HG03354 (cell line): ENCODE results near the gene RRAS.

Source experiments
- ATAC-seq: cut with Tn5 transposase; IDR thresholded peaks from one replicate; pipeline ENCODE4 v1.9.1; 2021; ENCODE audit warnings: mild to moderate bottlenecking; ENCODE audit not compliant: unreplicated experiment, poor library complexity, severe bottlenecking

Gene RRAS

GRCh38 chr19:49599378-49600295, 40.3 kb downstream of the RRAS start:
- no peak for ATAC-seq

GRCh38 chr19:49597703-49597974, 42.3 kb downstream of the RRAS start:
- no peak for ATAC-seq

- ATAC-seq = no peak
These were observed 42.8 kb downstream of the RRAS start for GRCh38 chr19:49596954-49597702.

GRCh38 chr19:49596407-49596806, 43.5 kb downstream of the RRAS start:
- ATAC-seq = no peak

- no peak for ATAC-seq
These were observed 44.0 kb downstream of the RRAS start for GRCh38 chr19:49595819-49596404.

GRCh38 chr19:49594993-49595818, 44.7 kb downstream of the RRAS start:
- ATAC-seq = no peak

- ATAC-seq = no peak
These were observed 45.6 kb downstream of the RRAS start for GRCh38 chr19:49594157-49594992.

GRCh38 chr19:49593233-49594113, 46.5 kb downstream of the RRAS start:
- peak; percentile 41 for ATAC-seq

GRCh38 chr19:49592486-49593232, 47.3 kb downstream of the RRAS start:
- ATAC-seq = no peak

- no peak for ATAC-seq
These were observed 48.0 kb downstream of the RRAS start for GRCh38 chr19:49591731-49592485.

GRCh38 chr19:49590971-49591730, 48.8 kb downstream of the RRAS start, which contains the start of gene PRR12:
Gene PRR12, plus strand, starts transcription at chr19:49591182. Its CDS starts 473 bp downstream, at chr19:49591655.
- ATAC-seq = no peak

- ATAC-seq = peak; percentile 76
These were observed 49.6 kb downstream of the RRAS start for GRCh38 chr19:49590071-49590970.

GRCh38 chr19:49589502-49589905, 50.4 kb downstream of the RRAS start:
- no peak for ATAC-seq

- no peak for ATAC-seq
These were observed 51.4 kb downstream of the RRAS start for GRCh38 chr19:49588365-49589122.
